RWPE2 (cell line): ENCODE results near the gene ADAM11.

ENCODE experiments used
- ATAC-seq: fragments of 200-7000 bp; cut with Tn5 transposase; 3 replicates; pipeline ENCODE4 v1.9.1; 2021; ENCODE audit warnings: low read depth
- DNase-seq: peaks from one replicate; pipeline ENCODE4 v3.0.0-alpha.2; 2020; ENCODE audit warnings: low spot score
- H3K27ac ChIP-seq: fragments of 450-650 bp; 2 replicates; pipeline ENCODE4 v1.5.1; 2017; ENCODE audit warnings: mild to moderate bottlenecking; ENCODE audit not compliant: poor library complexity, severe bottlenecking
- H3K27me3 ChIP-seq: fragments of 250-450 bp; sonication (Bioruptor Pico); 2 replicates; pipeline ENCODE4 v1.5.1; 2021; ENCODE audit warnings: mild to moderate bottlenecking, moderate library complexity; ENCODE audit not compliant: insufficient read depth, poor library complexity, severe bottlenecking
- H3K36me3 ChIP-seq: fragments of 250-450 bp; sonication (Bioruptor Pico); 2 replicates; pipeline ENCODE4 v1.5.1; 2020; ENCODE audit warnings: low read depth, mild to moderate bottlenecking, moderate library complexity
- H3K4me1 ChIP-seq: fragments of 250-450 bp; sonication (Bioruptor Pico); 2 replicates; pipeline ENCODE4 v1.5.1; 2021; ENCODE audit warnings: mild to moderate bottlenecking, moderate library complexity; ENCODE audit not compliant: insufficient read depth, poor library complexity, severe bottlenecking
- H3K4me3 ChIP-seq: fragments of 250-450 bp; sonication (Bioruptor Pico); 2 replicates; pipeline ENCODE4 v1.5.1; 2021; ENCODE audit warnings: mild to moderate bottlenecking, moderate library complexity; ENCODE audit not compliant: severe bottlenecking
- H3K9me3 ChIP-seq: fragments of 250-450 bp; sonication (Bioruptor Pico); 2 replicates; pipeline ENCODE4 v1.5.1; 2021; ENCODE audit warnings: mild to moderate bottlenecking, moderate library complexity; ENCODE audit not compliant: severe bottlenecking
- CTCF ChIP-seq: fragments of 450-650 bp; IDR thresholded peaks from one replicate; pipeline ENCODE4 v1.5.1; 2017; ENCODE audit warnings: mild to moderate bottlenecking, moderate library complexity; ENCODE audit not compliant: poor library complexity, severe bottlenecking

The ADAM11 gene

GRCh38 chr17:44776628-44777393 is 18.0 kb downstream of the ADAM11 start:
- H3K36me3 ChIP-seq: no peaks in the 10 kb centered on the region
- no peak overlapping the region for H3K4me3 ChIP-seq
- no peak for TF ChIP-seq CTCF
- H3K27ac ChIP-seq: no peak overlapping the region
- no peaks in the 10 kb centered on the region for H3K4me1 ChIP-seq
- DNase-seq (no peak), ATAC-seq (no peak)
- no peaks in the 10 kb centered on the region for H3K27me3 ChIP-seq
- no peaks in the 10 kb centered on the region for H3K9me3 ChIP-seq

- DNase-seq (no peak), ATAC-seq (no peak)
- Histone ChIP-seq H3K4me1 (no peaks in the 10 kb centered on the region), H3K4me3 (no peak overlapping the region), H3K27me3 (no peaks in the 10 kb centered on the region), H3K27ac (no peak overlapping the region), H3K9me3 (no peaks in the 10 kb centered on the region), H3K36me3 (no peaks in the 10 kb centered on the region)
- no peak for TF ChIP-seq CTCF
Measured at GRCh38 chr17:44777394-44778348, 18.9 kb downstream of the ADAM11 start.

- Histone ChIP-seq H3K27ac (no peak overlapping the region), H3K36me3 (no peaks in the 10 kb centered on the region), H3K27me3 (no peaks in the 10 kb centered on the region), H3K4me1 (no peaks in the 10 kb centered on the region), H3K4me3 (peak overlapping the region; percentile 32), H3K9me3 (no peaks in the 10 kb centered on the region)
- DNase-seq (no peak), ATAC-seq (no peak)
- no peak for TF ChIP-seq CTCF
Measured at GRCh38 chr17:44778656-44779210, 19.9 kb downstream of the ADAM11 start.

GRCh38 chr17:44779211-44780025 is 20.6 kb downstream of the ADAM11 start:
- Histone ChIP-seq H3K4me3 (peak overlapping the region; percentile 32), H3K9me3 (no peaks in the 10 kb centered on the region), H3K4me1 (no peaks in the 10 kb centered on the region), H3K36me3 (no peaks in the 10 kb centered on the region), H3K27me3 (no peaks in the 10 kb centered on the region), H3K27ac (no peak overlapping the region)
- DNase-seq (peak; percentile 84), ATAC-seq (peak; percentile 26; the same call in 2 of the 3 replicates)
- peak; percentile 99 for TF ChIP-seq CTCF
